Gastroesophageal sphincter (tissue), 3 donors: ENCODE results near the gene DBH.

Experiments
- CTCF ChIP-seq, 4 experiments: fragments of 200-600 bp in 2 of 4; fragments of 450-650 bp in 2 of 4; sonication (generic) in 1 of 4; IDR thresholded peaks; one replicate each; pipeline ENCODE4 v1.5.1; 2017 to 2019; ENCODE audit warnings: antibody characterized with exemption in 4 of 4, mild to moderate bottlenecking in 2 of 4, moderate library complexity in 2 of 4
- EP300 ChIP-seq: sonication (generic); formaldehyde crosslinking; IDR thresholded peaks from one replicate; pipeline ENCODE4 v1.6.1; 2017; ENCODE audit warnings: antibody characterized with exemption, mild to moderate bottlenecking
- POLR2A ChIP-seq, 2 donors: fragments of 450-650 bp; IDR thresholded peaks; one replicate each; pipeline ENCODE4 v1.6.1; 2017; ENCODE audit warnings: antibody characterized with exemption in 2 of 2, mild to moderate bottlenecking in 2 of 2, moderate library complexity in 1 of 2
- POLR2AphosphoS5 ChIP-seq: sonication (generic); formaldehyde crosslinking; IDR thresholded peaks from one replicate; pipeline ENCODE4 v1.6.1; 2017; ENCODE audit warnings: antibody characterized with exemption

- no peak for TF ChIP-seq POLR2AphosphoS5
- no peak for TF ChIP-seq EP300
- TF ChIP-seq CTCF (IDR thresholded peaks at IDR 0.05) = no peak
- TF ChIP-seq POLR2A (IDR thresholded peaks at IDR 0.05) = no peak
Observed at GRCh38 chr9:133707065-133707762, 71.1 kb downstream of the DBH start.
